ENCODE results near the gene CFAP43. TPM values are rescaled to one million over a fixed set of nuclear protein-coding genes. Genes with fewer than 3 reads are reported as not detected.
A peak's percentile ranks its signal among the peaks of the same experiment; 100 is the strongest.

CFAP43 gene
- total and polyA plus RNA-seq, 10 of the 15 experiments (the other 5 are each of a cell fraction or from before 2014, with no cell fraction given): 0.06 to 0.14 (median 0.10) TPM; not detected in 5

DNA sequence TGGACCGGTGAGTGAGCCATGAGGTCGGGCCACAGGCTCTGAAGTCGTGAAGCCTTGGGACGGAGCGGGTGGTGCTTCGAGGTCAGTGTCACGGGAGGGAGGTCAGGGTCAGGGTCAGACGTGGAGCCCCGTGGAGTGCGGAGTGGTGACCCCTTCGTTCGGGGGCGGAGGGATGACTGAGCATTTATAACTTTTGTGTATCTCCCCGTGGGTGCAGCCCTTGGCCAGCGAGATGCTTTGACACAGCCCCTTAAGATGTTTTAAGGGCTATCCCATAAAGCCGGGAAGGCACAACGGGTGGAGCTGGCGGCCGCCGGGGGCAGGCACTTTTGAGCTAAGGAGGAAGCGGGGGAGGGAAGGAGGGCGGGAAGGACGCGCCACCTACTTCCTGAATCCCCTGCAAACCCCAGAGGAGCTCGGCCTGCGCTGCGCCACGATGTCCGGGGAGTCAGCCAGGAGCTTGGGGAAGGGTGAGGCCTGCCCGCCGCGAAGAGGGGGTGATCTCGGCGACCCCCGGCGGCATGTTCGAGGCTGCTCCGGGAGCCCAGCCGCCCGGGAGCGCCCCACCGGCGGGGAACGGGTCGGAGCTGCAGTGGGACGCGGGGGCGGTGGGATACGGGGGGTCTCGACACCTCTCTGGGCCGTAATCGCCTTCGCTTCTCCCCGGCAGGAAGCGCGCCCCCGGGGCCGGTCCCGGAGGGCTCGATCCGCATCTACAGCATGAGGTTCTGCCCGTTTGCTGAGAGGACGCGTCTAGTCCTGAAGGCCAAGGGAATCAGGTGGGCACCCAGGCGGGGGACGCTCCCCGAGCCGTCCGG, 22.5 kb upstream of the CFAP43 start, which contains the start of gene GSTO1 (continued):
- TF ChIP-seq, protein P1, sequence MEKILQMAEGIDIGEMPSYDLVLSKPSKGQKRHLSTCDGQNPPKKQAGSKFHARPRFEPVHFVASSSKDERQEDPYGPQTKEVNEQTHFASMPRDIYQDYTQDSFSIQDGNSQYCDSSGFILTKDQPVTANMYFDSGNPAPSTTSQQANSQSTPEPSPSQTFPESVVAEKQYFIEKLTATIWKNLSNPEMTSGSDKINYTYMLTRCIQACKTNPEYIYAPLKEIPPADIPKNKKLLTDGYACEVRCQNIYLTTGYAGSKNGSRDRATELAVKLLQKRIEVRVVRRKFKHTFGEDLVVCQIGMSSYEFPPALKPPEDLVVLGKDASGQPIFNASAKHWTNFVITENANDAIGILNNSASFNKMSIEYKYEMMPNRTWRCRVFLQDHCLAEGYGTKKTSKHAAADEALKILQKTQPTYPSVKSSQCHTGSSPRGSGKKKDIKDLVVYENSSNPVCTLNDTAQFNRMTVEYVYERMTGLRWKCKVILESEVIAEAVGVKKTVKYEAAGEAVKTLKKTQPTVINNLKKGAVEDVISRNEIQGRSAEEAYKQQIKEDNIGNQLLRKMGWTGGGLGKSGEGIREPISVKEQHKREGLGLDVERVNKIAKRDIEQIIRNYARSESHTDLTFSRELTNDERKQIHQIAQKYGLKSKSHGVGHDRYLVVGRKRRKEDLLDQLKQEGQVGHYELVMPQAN (conservative IDR thresholded peaks at IDR 0.05): peak; percentile 47; the same call in 1 of the 2 replicates
- TF ChIP-seq, protein P2, sequence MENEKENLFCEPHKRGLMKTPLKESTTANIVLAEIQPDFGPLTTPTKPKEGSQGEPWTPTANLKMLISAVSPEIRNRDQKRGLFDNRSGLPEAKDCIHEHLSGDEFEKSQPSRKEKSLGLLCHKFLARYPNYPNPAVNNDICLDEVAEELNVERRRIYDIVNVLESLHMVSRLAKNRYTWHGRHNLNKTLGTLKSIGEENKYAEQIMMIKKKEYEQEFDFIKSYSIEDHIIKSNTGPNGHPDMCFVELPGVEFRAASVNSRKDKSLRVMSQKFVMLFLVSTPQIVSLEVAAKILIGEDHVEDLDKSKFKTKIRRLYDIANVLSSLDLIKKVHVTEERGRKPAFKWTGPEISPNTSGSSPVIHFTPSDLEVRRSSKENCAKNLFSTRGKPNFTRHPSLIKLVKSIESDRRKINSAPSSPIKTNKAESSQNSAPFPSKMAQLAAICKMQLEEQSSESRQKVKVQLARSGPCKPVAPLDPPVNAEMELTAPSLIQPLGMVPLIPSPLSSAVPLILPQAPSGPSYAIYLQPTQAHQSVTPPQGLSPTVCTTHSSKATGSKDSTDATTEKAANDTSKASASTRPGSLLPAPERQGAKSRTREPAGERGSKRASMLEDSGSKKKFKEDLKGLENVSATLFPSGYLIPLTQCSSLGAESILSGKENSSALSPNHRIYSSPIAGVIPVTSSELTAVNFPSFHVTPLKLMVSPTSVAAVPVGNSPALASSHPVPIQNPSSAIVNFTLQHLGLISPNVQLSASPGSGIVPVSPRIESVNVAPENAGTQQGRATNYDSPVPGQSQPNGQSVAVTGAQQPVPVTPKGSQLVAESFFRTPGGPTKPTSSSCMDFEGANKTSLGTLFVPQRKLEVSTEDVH (IDR thresholded peaks at IDR 0.05; ENCODE audit: low read depth, partially characterized antibody): no peak
- TF ChIP-seq SIN3A (IDR thresholded peaks at IDR 0.05; ENCODE audit: low read depth, low read length): 0 out of 2 replicates have a peak, but pooled peaks have one; percentile 11
- TF ChIP-seq EED (IDR thresholded peaks at IDR 0.05; ENCODE audit: low read depth): peak; percentile 69
- no peak for TF ChIP-seq ZBED1 (IDR thresholded peaks at IDR 0.05; ENCODE audit: borderline replicate concordance)
- TF ChIP-seq, protein P3, sequence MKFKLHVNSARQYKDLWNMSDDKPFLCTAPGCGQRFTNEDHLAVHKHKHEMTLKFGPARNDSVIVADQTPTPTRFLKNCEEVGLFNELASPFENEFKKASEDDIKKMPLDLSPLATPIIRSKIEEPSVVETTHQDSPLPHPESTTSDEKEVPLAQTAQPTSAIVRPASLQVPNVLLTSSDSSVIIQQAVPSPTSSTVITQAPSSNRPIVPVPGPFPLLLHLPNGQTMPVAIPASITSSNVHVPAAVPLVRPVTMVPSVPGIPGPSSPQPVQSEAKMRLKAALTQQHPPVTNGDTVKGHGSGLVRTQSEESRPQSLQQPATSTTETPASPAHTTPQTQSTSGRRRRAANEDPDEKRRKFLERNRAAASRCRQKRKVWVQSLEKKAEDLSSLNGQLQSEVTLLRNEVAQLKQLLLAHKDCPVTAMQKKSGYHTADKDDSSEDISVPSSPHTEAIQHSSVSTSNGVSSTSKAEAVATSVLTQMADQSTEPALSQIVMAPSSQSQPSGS (IDR thresholded peaks at IDR 0.05; ENCODE audit: low read length): no peak
- no peak for TF ChIP-seq JUND (IDR thresholded peaks at IDR 0.05; ENCODE audit: low read depth, low read length)
- no peak for TF ChIP-seq TCF3 (IDR thresholded peaks at IDR 0.05; ENCODE audit: borderline replicate concordance, insufficient read depth, low read depth, low read length)
- no peak for TF ChIP-seq FOS (IDR thresholded peaks at IDR 0.05; ENCODE audit: borderline replicate concordance, extremely low read depth, insufficient read length)
- 0 out of 2 replicates have a peak, but pooled peaks have one; percentile 39 for TF ChIP-seq BACH1 (IDR thresholded peaks at IDR 0.05; ENCODE audit: borderline replicate concordance)
- TF ChIP-seq, protein P4, sequence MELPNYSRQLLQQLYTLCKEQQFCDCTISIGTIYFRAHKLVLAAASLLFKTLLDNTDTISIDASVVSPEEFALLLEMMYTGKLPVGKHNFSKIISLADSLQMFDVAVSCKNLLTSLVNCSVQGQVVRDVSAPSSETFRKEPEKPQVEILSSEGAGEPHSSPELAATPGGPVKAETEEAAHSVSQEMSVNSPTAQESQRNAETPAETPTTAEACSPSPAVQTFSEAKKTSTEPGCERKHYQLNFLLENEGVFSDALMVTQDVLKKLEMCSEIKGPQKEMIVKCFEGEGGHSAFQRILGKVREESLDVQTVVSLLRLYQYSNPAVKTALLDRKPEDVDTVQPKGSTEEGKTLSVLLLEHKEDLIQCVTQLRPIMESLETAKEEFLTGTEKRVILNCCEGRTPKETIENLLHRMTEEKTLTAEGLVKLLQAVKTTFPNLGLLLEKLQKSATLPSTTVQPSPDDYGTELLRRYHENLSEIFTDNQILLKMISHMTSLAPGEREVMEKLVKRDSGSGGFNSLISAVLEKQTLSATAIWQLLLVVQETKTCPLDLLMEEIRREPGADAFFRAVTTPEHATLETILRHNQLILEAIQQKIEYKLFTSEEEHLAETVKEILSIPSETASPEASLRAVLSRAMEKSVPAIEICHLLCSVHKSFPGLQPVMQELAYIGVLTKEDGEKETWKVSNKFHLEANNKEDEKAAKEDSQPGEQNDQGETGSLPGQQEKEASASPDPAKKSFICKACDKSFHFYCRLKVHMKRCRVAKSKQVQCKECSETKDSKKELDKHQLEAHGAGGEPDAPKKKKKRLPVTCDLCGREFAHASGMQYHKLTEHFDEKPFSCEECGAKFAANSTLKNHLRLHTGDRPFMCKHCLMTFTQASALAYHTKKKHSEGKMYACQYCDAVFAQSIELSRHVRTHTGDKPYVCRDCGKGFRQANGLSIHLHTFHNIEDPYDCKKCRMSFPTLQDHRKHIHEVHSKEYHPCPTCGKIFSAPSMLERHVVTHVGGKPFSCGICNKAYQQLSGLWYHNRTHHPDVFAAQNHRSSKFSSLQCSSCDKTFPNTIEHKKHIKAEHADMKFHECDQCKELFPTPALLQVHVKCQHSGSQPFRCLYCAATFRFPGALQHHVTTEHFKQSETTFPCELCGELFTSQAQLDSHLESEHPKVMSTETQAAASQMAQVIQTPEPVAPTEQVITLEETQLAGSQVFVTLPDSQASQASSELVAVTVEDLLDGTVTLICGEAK (IDR thresholded peaks at IDR 0.05; ENCODE audit: borderline replicate concordance): peak; percentile 56; the same call in 1 of the 2 replicates
- TF ChIP-seq HDAC2 (IDR thresholded peaks at IDR 0.05): no peak
- TF ChIP-seq, protein P5, sequence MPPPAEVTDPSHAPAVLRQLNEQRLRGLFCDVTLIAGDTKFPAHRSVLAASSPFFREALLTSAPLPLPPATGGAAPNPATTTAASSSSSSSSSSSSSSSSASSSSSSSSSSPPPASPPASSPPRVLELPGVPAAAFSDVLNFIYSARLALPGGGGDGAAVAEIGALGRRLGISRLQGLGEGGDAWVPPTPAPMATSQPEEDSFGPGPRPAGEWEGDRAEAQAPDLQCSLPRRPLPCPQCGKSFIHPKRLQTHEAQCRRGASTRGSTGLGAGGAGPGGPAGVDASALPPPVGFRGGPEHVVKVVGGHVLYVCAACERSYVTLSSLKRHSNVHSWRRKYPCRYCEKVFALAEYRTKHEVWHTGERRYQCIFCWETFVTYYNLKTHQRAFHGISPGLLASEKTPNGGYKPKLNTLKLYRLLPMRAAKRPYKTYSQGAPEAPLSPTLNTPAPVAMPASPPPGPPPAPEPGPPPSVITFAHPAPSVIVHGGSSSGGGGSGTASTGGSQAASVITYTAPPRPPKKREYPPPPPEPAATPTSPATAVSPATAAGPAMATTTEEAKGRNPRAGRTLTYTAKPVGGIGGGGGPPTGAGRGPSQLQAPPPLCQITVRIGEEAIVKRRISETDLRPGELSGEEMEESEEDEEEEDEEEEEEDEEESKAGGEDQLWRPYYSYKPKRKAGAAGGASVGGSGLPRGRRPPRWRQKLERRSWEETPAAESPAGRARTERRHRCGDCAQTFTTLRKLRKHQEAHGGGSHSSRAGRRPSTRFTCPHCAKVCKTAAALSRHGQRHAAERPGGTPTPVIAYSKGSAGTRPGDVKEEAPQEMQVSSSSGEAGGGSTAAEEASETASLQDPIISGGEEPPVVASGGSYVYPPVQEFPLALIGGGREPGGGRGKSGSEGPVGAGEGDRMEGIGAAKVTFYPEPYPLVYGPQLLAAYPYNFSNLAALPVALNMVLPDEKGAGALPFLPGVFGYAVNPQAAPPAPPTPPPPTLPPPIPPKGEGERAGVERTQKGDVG (CRISPR knock-in tag; IDR thresholded peaks at IDR 0.05): no peak

Measured in GM12878 (cell line).